OCI-LY7 (cell line): Measurements from ENCODE around the gene PGLYRP3. TPM values are rescaled to one million over a fixed set of nuclear protein-coding genes. Genes with fewer than 3 reads are reported as not detected.

Experiments used
- BruUV-seq: library from RNA; stranded (reverse); fragments of 400-500 nt; replicated peaks from 2 replicates; lab custom pipeline; 2021; lab: Mats Ljungman, UMichigan
- CTCF ChIA-PET: fragments of 300-600 bp; sonication (Branson Sonifier 250); formaldehyde crosslinking; loops from one replicate; lab custom pipeline; 2022; ENCODE audit warnings: antibody characterized with exemption; ENCODE audit not compliant: unreplicated experiment; lab: Charles Lee
- POLR2A ChIA-PET: fragments of 300-600 bp; sonication (Branson Sonifier 250); formaldehyde crosslinking; loops from one replicate; lab custom pipeline; 2022; ENCODE audit warnings: antibody characterized with exemption; lab: Charles Lee
- DNase-seq: peaks from one replicate; pipeline ENCODE4 v3.0.0-alpha.2; 2015; ENCODE audit warnings: low spot score
- H2AFZ ChIP-seq: fragments of 200-600 bp; sonication (generic), shearing (Covaris generic); 2 replicates; pipeline ENCODE4 v1.6.1; 2014; ENCODE audit warnings: mild to moderate bottlenecking, antibody characterized with exemption, low read length, moderate library complexity
- H3K27ac ChIP-seq: fragments of 200-600 bp; sonication (generic); 2 replicates; pipeline ENCODE4 v1.5.1; 2014; ENCODE audit warnings: mixed run types, low read depth, mild to moderate bottlenecking, moderate library complexity, low read length, inconsistent platforms; ENCODE audit not compliant: poor library complexity, severe bottlenecking
- H3K36me3 ChIP-seq: fragments of 200-600 bp; sonication (generic); 2 replicates; pipeline ENCODE4 v1.6.1; 2014; ENCODE audit warnings: mild to moderate bottlenecking, antibody characterized with exemption, low read length, moderate library complexity, mixed read lengths; ENCODE audit not compliant: insufficient read depth
- H3K4me1 ChIP-seq: fragments of 200-600 bp; sonication (generic); 2 replicates; pipeline ENCODE4 v1.5.1; 2014; ENCODE audit warnings: mild to moderate bottlenecking, low read length; ENCODE audit not compliant: insufficient read depth, poor library complexity, severe bottlenecking
- H3K4me2 ChIP-seq: fragments of 200-600 bp; sonication (generic); 2 replicates; pipeline ENCODE4 v1.6.1; 2014; ENCODE audit warnings: mild to moderate bottlenecking, low read length
- H3K4me3 ChIP-seq: fragments of 200-600 bp; sonication (generic); 2 replicates; pipeline ENCODE4 v1.5.1; 2014; ENCODE audit warnings: mild to moderate bottlenecking, low read depth, low read length; ENCODE audit not compliant: poor library complexity, severe bottlenecking
- H3K79me2 ChIP-seq: fragments of 200-600 bp; sonication (generic); 2 replicates; pipeline ENCODE4 v1.6.1; 2016; ENCODE audit warnings: low read depth, mild to moderate bottlenecking, low read length, moderate library complexity, mixed read lengths; ENCODE audit not compliant: insufficient read depth
- H3K9me2 ChIP-seq: fragments of 200-600 bp; sonication (generic); 2 replicates; pipeline ENCODE4 v1.6.1; 2016; ENCODE audit warnings: mild to moderate bottlenecking, low read length, mixed read lengths; ENCODE audit not compliant: insufficient read depth
- H3K9me3 ChIP-seq: fragments of 200-600 bp; sonication (generic); 2 replicates; pipeline ENCODE4 v1.6.1; 2014; ENCODE audit warnings: mild to moderate bottlenecking, mixed run types, low read length, mixed read lengths
- H4K20me1 ChIP-seq: fragments of 200-600 bp; sonication (generic); 2 replicates; pipeline ENCODE4 v1.6.1; 2014; ENCODE audit warnings: mild to moderate bottlenecking, antibody characterized with exemption, low read length, moderate library complexity, mixed read lengths; ENCODE audit not compliant: insufficient read depth
- EZH2phosphoT487 ChIP-seq: fragments of 200-600 bp; sonication (generic); IDR thresholded peaks from 2 replicates; pipeline ENCODE4 v1.6.1; 2018; ENCODE audit warnings: low read depth, borderline replicate concordance, mild to moderate bottlenecking, mixed run types, antibody characterized with exemption, low read length, moderate library complexity, mixed read lengths
- intact Hi-C: fragments of 100-400 bp; cut with micrococcal nuclease; formaldehyde crosslinking; loops from one replicate; pipeline ENCODE4 v1.10.0; 2022; ENCODE audit not compliant: unreplicated experiment
- total RNA-seq, 2 experiments: library from RNA; depleted of rRNA in 1 of 2; stranded (reverse); fragments of >200 nt in 1 of 2; shearing (Covaris generic) in 1 of 2; gene quantifications; 2 replicates each; pipeline ENCODE4 v1.2.3, GENCODE V29; 2014 to 2022
- TF ChIP-seq, protein P1 (sequence below): fragments of 200-600 bp; sonication (generic); conservative IDR thresholded peaks from 2 replicates; pipeline ENCODE4 v1.5.1; 2014; ENCODE audit warnings: mild to moderate bottlenecking, antibody characterized with exemption, low read length, moderate library complexity, mixed read lengths

PGLYRP3 gene
- total RNA-seq, 2 experiments from 2014 or later = not detected

DNA sequence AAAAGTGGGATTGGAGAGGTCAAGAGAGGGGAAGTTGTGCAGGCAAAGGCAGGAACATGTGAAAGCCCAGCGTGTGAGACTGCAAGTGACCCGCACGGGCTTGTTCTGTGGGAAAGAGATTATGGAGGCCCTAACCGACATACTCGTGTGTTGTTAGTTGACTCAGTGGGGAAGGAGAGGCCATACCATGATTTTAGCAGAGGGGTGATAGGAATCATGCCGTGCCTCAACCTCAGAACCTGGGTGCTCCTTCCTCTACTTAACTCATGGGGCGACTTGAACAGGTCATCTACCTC, 19.3 kb downstream of the PGLYRP3 start:
- Histone ChIP-seq H3K27ac (no peak overlapping the region), H3K4me1 (no peaks in the 10 kb centered on the region), H3K4me2 (no peak overlapping the region), H3K79me2 (no peaks in the 10 kb centered on the region), H3K9me3 (no peaks in the 10 kb centered on the region), H3K9me2 (no peaks in the 10 kb centered on the region), H4K20me1 (no peaks in the 10 kb centered on the region), H3K36me3 (no peaks in the 10 kb centered on the region), H3K4me3 (no peak overlapping the region), H2AFZ (no peak overlapping the region)
- no peak for TF ChIP-seq EZH2phosphoT487
- TF ChIP-seq, protein P1, sequence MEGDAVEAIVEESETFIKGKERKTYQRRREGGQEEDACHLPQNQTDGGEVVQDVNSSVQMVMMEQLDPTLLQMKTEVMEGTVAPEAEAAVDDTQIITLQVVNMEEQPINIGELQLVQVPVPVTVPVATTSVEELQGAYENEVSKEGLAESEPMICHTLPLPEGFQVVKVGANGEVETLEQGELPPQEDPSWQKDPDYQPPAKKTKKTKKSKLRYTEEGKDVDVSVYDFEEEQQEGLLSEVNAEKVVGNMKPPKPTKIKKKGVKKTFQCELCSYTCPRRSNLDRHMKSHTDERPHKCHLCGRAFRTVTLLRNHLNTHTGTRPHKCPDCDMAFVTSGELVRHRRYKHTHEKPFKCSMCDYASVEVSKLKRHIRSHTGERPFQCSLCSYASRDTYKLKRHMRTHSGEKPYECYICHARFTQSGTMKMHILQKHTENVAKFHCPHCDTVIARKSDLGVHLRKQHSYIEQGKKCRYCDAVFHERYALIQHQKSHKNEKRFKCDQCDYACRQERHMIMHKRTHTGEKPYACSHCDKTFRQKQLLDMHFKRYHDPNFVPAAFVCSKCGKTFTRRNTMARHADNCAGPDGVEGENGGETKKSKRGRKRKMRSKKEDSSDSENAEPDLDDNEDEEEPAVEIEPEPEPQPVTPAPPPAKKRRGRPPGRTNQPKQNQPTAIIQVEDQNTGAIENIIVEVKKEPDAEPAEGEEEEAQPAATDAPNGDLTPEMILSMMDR = no peak
- ChIA-PET POLR2A (no interaction called here), CTCF (no interaction called here)
- BruUV-seq = no TSS peak
- no peak for DNase-seq
- intact Hi-C loops = no loop called here

DNA sequence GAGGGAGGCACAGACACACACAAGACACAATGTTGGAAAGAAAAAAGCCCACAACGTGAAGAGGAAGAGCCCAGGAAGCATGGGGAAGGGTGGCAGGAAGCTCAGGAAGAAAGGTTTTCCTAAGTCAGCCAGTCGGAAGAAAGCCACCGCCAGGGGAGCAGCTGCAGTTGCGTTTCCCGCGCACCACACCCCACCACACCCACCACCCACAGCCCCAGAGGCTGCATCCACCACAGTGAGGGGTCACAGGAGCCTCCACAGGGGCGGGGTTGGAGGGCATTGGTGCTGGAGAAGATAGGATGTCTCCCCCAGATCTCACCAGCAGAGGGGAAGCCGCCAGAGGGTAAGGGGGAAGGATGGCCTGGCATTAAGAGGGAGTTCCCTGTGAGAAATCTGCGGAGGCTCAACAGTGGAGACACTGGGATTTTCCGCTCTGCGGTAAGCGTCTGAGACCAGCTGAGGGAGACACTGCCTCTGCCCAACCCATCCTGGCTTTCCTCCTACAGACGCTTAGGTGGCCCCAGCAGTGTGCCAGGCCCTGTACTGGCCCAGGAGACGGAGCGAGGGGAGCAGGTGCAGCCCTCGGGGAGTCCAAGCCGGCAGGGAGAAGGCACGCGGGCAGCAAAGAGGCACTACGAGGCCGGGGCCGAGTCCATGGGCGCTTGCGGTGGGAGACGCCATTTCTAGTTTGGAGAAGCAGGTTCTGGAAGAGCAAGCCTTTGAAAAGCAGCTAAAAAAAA, 19.8 kb downstream of the PGLYRP3 start:
- H3K4me1 ChIP-seq = no peaks in the 10 kb centered on the region
- TF ChIP-seq, protein P1 = no peak
- TF ChIP-seq EZH2phosphoT487 = no peak
- no peak overlapping the region for H3K4me2 ChIP-seq
- intact Hi-C loops = no loop called here
- ChIA-PET CTCF (no interaction called here), POLR2A (no interaction called here)
- H3K9me3 ChIP-seq = no peaks in the 10 kb centered on the region
- no TSS peak for BruUV-seq
- no peaks in the 10 kb centered on the region for H3K36me3 ChIP-seq
- no peak for DNase-seq
- H4K20me1 ChIP-seq = no peaks in the 10 kb centered on the region
- H3K79me2 ChIP-seq = no peaks in the 10 kb centered on the region
- H3K4me3 ChIP-seq = no peak overlapping the region
- H3K27ac ChIP-seq = no peak overlapping the region
- H2AFZ ChIP-seq = no peak overlapping the region
- H3K9me2 ChIP-seq = no peaks in the 10 kb centered on the region

DNA sequence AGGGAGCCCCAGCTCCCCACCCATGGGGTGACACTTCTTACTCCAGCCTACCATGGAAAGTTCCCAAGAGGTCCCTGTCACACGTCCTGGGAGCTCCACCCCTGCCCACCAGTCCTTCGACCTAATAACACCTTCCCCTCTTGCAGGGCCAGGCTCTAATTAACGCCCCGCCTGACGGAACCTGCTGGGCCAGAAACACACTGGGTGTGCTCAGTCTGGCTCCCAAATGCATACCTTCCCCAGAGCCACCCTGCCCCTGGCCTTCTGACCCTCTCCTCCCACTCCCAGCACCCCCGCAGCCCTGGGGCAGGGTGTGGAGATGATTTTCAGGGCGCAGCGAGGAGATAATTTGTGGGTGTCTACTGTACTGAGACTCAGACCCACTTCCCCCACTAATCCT, 20.6 kb downstream of the PGLYRP3 start:
- no TSS peak for BruUV-seq

More for the DNA sequence above, 20.6 kb downstream of the PGLYRP3 start:
- Histone ChIP-seq H3K4me3 (no peak overlapping the region), H3K9me3 (no peaks in the 10 kb centered on the region), H3K4me1 (no peaks in the 10 kb centered on the region), H2AFZ (no peak overlapping the region), H4K20me1 (no peaks in the 10 kb centered on the region), H3K9me2 (no peaks in the 10 kb centered on the region), H3K79me2 (no peaks in the 10 kb centered on the region), H3K27ac (no peak overlapping the region), H3K36me3 (no peaks in the 10 kb centered on the region), H3K4me2 (no peak overlapping the region)
- no peak for TF ChIP-seq EZH2phosphoT487
- TF ChIP-seq, protein P1 = no peak
- ChIA-PET POLR2A (no interaction called here), CTCF (no interaction called here)
- intact Hi-C loops = no loop called here
- DNase-seq = no peak
